Activated CD8-positive, alpha-beta T cell treated with anti-CD3 and anti-CD28 coated beads for 36 hours (primary cell): ENCODE data around the gene ABLIM1. TPM values are rescaled to one million over a fixed set of nuclear protein-coding genes. Genes with fewer than 3 reads are reported as not detected.

Source experiments
- ATAC-seq: fragments of 200-7000 bp; cut with Tn5 transposase; one replicate; pipeline ENCODE4 v1.10.0; 2021; ENCODE audit warnings: mild to moderate bottlenecking, moderate library complexity
- CTCF ChIA-PET: fragments of 350-600 bp; sonication (Branson Sonifier 250); formaldehyde crosslinking; loops from one replicate; lab custom pipeline; 2021; ENCODE audit warnings: antibody characterized with exemption; lab: Charles Lee
- POLR2A ChIA-PET: fragments of 350-600 bp; sonication (Branson Sonifier 250); formaldehyde crosslinking; loops from one replicate; lab custom pipeline; 2021; ENCODE audit warnings: antibody characterized with exemption; lab: Charles Lee
- DNase-seq: peaks from one replicate; pipeline ENCODE4 v3.0.0-alpha.2; 2020
- H3K27ac Mint-ChIP-seq: one replicate; pipeline ENCODE4 v1.8.0; 2021; ENCODE audit warnings: mild to moderate bottlenecking, mixed read lengths
- H3K27me3 Mint-ChIP-seq: one replicate; pipeline ENCODE4 v1.8.0; 2021; ENCODE audit warnings: mixed read lengths
- H3K36me3 Mint-ChIP-seq: one replicate; pipeline ENCODE4 v1.8.0; 2021; ENCODE audit warnings: low read depth, mixed read lengths
- H3K4me1 Mint-ChIP-seq: one replicate; pipeline ENCODE4 v1.8.0; 2021; ENCODE audit warnings: low read depth, mixed read lengths
- H3K4me3 Mint-ChIP-seq: one replicate; pipeline ENCODE4 v1.8.0; 2021; ENCODE audit warnings: mild to moderate bottlenecking, moderate library complexity, mixed read lengths
- H3K9me3 Mint-ChIP-seq: one replicate; pipeline ENCODE4 v1.8.0; 2021; ENCODE audit warnings: mixed read lengths
- intact Hi-C: fragments of 100-400 bp; cut with micrococcal nuclease; formaldehyde crosslinking; loops from one replicate; pipeline ENCODE4 v1.10.0; 2022
- total RNA-seq, 2 experiments: library from RNA; stranded (reverse); gene quantifications; one replicate each; pipeline ENCODE4 v1.2.3, GENCODE V29; 2021
- TF ChIP-seq, protein P1 (sequence below): fragments of 200-600 bp; IDR thresholded peaks from one replicate; pipeline ENCODE4 v1.8.0; 2022; ENCODE audit warnings: antibody characterized with exemption, mild to moderate bottlenecking

ABLIM1 gene
- total RNA-seq, 2 experiments from 2014 or later: 148 to 155 TPM

DNA sequence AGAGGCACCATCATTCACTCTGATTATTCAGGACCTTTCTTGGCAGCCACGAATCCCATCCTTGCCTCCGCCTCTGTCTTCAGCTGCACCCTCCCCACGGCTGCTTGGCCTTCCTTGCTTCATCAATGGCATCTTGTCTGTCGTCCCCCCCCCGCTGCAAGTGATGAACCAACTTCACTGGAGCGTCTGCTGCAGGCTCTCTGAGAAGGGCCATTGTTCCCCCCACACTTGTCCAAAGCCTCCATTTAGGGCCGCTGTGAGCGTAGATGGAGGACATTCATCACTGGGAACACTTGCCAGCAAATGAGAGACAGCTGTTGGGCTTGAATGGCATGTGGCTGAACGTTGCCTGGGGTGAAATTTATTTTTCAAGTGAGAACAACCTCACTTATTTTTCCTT lies 273.9 kb downstream of the ABLIM1 start:
- Mint-ChIP-seq H3K36me3 (no peaks in the 10 kb centered on the region), H3K27me3 (peaks cover 18% of the 10 kb centered on the region), H3K4me1 (peaks cover 21% of the 10 kb centered on the region), H3K4me3 (no peak overlapping the region), H3K27ac (no peak overlapping the region), H3K9me3 (peaks cover 1% of the 10 kb centered on the region)
- intact Hi-C loops: no loop called here
- no peak for ATAC-seq
- DNase-seq: no peak
- TF ChIP-seq, protein P1, sequence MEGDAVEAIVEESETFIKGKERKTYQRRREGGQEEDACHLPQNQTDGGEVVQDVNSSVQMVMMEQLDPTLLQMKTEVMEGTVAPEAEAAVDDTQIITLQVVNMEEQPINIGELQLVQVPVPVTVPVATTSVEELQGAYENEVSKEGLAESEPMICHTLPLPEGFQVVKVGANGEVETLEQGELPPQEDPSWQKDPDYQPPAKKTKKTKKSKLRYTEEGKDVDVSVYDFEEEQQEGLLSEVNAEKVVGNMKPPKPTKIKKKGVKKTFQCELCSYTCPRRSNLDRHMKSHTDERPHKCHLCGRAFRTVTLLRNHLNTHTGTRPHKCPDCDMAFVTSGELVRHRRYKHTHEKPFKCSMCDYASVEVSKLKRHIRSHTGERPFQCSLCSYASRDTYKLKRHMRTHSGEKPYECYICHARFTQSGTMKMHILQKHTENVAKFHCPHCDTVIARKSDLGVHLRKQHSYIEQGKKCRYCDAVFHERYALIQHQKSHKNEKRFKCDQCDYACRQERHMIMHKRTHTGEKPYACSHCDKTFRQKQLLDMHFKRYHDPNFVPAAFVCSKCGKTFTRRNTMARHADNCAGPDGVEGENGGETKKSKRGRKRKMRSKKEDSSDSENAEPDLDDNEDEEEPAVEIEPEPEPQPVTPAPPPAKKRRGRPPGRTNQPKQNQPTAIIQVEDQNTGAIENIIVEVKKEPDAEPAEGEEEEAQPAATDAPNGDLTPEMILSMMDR: no peak
- POLR2A ChIA-PET: no interaction called here
- CTCF ChIA-PET: no interaction called here

Other genes with a start within 250 kb of the ABLIM1 start
- gene FHIP2A, start 163.5 kb upstream of the ABLIM1 start, total RNA-seq: 10 to 100 TPM; 12.6 to 16.6 TPM